Frontal cortex (tissue), 4 donors: ENCODE measurements around the gene ANO2. TPM values are rescaled to one million over a fixed set of nuclear protein-coding genes. Genes with fewer than 3 reads are reported as not detected.

ENCODE experiments used
- DNase-seq, 2 donors: peaks; one replicate each; pipeline ENCODE4 v3.0.0; 2012; ENCODE audit warnings: low spot score in 2 of 2
- FAIRE-seq: peaks from 2 replicates; lab custom pipeline; 2012; peaks lifted over from hg19 to GRCh38; lab: Jason Lieb, UNC
- total RNA-seq: library from RNA; depleted of rRNA; stranded (reverse); fragments of >200 nt; gene quantifications from one replicate; pipeline ENCODE4 v1.2.3, GENCODE V29; 2014
- donor health status: control.
- donor health status: control.
- donor health status: control.

The ANO2 gene
- total RNA-seq, 1 donor from 2014 or later: 4.1 TPM

DNA sequence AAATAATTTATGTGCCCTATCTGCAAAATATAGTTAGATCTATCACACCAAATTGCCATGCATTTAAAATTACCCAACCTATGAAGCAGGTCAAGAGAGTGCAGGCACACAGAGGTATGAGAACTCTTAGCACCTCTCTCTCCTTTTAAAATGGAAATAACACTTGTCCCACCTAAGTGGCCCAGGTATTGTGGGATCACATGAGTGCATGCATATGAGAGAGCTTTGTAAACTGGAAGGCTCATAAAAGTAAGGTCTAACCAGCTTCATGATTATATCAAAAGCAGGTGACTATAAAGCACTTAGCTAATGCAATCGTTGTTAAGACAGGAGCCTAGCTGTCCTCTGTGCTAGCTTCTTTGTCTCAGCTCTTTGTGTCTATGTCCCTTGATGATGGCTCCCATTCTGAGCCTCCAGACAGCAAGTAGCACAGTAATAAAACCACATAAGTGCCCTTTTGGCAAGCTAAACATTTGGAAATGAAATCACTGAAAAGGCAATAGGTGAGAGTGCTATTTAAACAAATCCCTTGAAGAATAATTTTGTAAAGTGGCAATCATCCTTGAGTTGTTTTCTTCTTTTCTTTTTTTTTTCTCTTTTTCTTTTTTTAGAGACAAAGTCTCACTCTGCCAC, 294.1 kb downstream of the ANO2 start:
- no peak for DNase-seq
- no peak for FAIRE-seq

DNA sequence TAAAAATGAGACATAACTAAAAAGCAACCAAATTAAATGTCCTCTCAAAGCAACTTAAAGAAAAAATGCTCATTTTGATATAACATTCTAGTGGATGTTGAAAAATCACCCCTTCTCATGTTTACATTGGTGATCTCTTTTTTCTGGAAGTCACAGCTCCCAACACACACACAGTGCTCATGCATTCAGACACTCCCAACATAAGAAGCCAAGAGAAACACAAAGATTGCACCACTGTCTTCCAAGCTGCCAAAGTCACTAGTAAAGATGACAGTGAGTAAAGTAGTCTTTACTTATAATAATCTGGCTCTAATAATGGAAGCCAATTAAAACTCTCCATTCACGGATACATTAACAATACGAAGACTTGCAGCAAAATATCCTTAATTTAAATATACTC, 294.8 kb downstream of the ANO2 start:
- no peak for DNase-seq
- FAIRE-seq: no peak

DNA sequence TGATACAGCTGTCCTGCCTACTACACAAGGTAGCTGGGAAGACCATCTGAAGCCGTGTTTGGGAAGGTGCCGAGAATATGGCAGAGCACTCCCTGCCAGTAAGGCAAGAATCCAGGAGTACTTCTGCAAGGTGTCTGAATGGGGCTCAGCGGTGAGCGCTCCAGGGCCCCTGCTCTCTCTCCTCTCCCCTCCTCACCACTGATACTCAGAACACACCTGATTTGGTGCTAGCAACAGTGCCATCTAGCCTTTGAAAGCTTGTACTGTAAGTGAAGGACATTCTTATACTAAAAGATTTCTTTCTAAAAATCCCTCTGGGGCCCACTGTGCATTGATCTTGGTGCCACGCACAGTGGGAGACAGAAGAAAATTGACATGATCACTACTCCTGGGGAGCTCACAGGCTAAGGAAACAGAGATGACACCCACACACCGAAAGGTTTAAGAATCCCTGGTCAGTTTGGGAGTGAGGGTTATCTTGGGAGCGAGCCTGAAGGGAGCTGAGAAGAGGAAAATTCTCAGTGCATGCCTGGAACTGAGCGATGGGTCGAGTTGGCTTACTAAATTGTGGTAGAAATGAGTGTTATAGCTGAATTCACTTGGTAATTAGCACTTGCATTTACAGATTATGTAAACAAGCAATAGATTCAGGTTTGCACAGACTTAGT, 296.2 kb downstream of the ANO2 start:
- FAIRE-seq (no peak), DNase-seq (no peak)

- FAIRE-seq (no peak), DNase-seq (no peak)
Measured at GRCh38 chr12:5643266-5643665, 301.8 kb downstream of the ANO2 start.

DNA sequence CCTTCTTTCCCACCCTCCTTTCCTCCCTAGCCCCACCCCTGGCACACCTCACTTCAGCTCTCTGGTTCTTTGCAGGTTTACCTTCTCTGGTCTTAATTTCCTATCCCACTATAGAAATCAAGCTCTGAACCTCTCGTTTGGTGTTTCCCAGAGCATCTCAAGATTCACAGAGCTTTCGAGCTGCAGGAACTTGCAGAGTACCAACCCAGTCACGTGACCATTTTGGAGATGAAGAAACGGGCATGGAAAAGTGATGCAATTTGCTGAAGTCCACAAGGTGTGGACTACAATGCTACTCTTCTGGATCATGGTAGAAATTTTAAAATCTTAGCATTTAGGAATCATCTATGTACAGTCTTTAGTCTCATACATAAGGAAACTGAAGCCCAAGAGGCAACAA, 307.4 kb downstream of the ANO2 start:
- FAIRE-seq (no peak), DNase-seq (no peak)

- DNase-seq (no peak), FAIRE-seq (no peak)
Measured at GRCh38 chr12:5636907-5637306, 308.2 kb downstream of the ANO2 start.

DNA sequence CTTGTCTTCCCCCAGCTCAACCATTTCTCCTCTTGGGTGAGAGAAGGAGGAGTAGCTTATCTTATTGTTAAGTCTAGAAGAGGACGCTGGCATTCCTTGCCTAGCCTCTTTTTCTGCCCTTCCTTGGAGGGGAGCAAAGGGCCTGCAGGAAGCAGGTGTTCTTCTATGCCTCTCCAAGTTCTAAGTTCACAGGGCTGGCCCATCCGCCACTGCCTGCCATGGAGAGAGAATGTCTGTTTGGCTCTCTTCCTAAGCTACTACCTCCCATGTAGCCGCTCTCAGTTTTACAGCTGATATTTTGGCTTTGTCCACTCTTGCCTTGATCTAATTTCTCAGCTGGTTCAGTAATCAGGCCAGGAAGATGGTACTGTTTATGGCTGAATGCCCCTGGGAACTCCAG, 312.0 kb downstream of the ANO2 start:
- no peak for FAIRE-seq

DNA sequence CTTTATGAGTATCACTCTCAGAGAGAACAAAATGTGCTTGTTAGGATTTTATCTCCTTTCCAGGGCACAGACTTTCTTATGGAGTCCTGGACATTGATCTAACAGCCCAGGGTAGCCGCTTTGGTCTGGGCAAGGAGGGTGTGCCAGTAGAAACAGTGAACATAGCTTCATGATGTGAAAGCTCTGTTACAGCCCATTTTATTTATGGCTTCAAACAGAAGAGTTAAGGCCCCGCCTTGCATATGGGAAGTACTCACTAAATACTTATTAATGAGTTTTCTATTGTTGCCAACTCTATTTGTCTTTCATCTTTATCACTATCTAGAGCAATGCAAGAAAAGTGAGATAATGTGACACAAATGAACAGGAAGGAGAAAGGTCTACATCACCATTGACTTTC, 312.6 kb downstream of the ANO2 start:
- no peak for DNase-seq
- no peak for FAIRE-seq

More for the DNA sequence above, 312.0 kb downstream of the ANO2 start:
- DNase-seq: no peak

GRCh38 chr12:5631497-5631896, 313.6 kb downstream of the ANO2 start:
- FAIRE-seq: no peak
- no peak for DNase-seq

GRCh38 chr12:5630726-5631125, 314.3 kb downstream of the ANO2 start:
- FAIRE-seq: no peak

GRCh38 chr12:5628501-5628900, 316.6 kb downstream of the ANO2 start:
- FAIRE-seq: no peak
- no peak for DNase-seq

More at GRCh38 chr12:5630726-5631125, 314.3 kb downstream of the ANO2 start:
- DNase-seq: no peak

GRCh38 chr12:5627053-5627630, 317.9 kb downstream of the ANO2 start:
- FAIRE-seq (no peak), DNase-seq (no peak)

DNA sequence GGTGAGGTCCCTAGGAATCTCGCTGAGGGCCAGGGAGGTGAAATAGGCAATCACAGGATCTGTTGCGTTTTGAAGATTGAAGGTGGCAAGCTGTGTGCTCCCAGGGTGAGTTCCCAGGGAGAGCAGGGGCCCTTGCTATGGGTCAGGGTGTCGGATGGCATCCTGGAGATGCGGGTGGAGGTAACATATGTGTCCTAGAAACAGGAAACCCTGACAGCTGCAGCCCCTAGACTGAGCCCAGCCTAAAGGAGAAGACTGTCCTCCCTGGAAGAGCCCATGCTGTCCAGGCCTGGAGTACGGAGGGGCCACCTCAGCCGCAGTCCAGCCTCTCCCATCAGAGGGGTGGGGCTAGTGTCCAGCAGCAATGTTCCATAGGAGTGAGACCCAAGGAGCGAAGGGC, 318.9 kb downstream of the ANO2 start:
- no peak for DNase-seq
- FAIRE-seq: no peak

- FAIRE-seq (no peak), DNase-seq (no peak)
Measured at GRCh38 chr12:5624486-5625272, 320.4 kb downstream of the ANO2 start.

GRCh38 chr12:5623411-5623810, 321.6 kb downstream of the ANO2 start:
- DNase-seq (no peak), FAIRE-seq (no peak)

- no peak for FAIRE-seq
- no peak for DNase-seq
Measured at GRCh38 chr12:5622280-5622679, 322.8 kb downstream of the ANO2 start.

- FAIRE-seq (no peak), DNase-seq (no peak)
Measured at GRCh38 chr12:5621329-5621728, 323.7 kb downstream of the ANO2 start.

- DNase-seq (no peak), FAIRE-seq (no peak)
Measured at GRCh38 chr12:5620896-5621295, 324.2 kb downstream of the ANO2 start.

GRCh38 chr12:5619628-5620027, 325.4 kb downstream of the ANO2 start:
- FAIRE-seq: no peak
- no peak for DNase-seq

- no peak for FAIRE-seq
- no peak for DNase-seq
Measured at GRCh38 chr12:5616854-5617253, 328.2 kb downstream of the ANO2 start.

DNA sequence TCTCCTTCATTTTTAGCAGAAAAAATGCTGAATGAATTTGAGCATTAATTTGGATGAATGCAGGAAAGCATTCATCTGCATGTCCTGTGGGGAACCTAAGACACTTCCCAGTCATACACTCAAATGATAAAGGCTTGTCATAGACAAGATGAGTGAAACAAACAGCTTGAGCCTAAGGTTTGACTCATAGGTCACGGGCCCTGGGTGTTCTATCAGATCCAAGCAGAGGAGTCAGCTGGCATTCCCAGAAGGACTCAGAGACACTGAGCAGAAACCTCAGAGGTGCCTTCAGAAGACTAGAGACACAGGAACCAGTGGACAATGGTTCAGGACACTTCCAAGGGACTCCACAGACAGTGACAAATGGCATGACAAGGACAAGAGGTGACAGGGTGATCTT, 329.3 kb downstream of the ANO2 start:
- DNase-seq: no peak

More for the DNA sequence above, 329.3 kb downstream of the ANO2 start:
- FAIRE-seq: no peak
